ENCODE data around the gene MAMDC4. TPM values are rescaled to one million over a fixed set of nuclear protein-coding genes. Genes with fewer than 3 reads are reported as not detected.
A peak's percentile ranks its signal among the peaks of the same experiment; 100 is the strongest.

MAMDC4 gene
- total and polyA plus RNA-seq, 2 of the 13 experiments (the other 11 are each of a cell fraction or from before 2014, with no cell fraction given), result 6.0 to 6.8 TPM

DNA sequence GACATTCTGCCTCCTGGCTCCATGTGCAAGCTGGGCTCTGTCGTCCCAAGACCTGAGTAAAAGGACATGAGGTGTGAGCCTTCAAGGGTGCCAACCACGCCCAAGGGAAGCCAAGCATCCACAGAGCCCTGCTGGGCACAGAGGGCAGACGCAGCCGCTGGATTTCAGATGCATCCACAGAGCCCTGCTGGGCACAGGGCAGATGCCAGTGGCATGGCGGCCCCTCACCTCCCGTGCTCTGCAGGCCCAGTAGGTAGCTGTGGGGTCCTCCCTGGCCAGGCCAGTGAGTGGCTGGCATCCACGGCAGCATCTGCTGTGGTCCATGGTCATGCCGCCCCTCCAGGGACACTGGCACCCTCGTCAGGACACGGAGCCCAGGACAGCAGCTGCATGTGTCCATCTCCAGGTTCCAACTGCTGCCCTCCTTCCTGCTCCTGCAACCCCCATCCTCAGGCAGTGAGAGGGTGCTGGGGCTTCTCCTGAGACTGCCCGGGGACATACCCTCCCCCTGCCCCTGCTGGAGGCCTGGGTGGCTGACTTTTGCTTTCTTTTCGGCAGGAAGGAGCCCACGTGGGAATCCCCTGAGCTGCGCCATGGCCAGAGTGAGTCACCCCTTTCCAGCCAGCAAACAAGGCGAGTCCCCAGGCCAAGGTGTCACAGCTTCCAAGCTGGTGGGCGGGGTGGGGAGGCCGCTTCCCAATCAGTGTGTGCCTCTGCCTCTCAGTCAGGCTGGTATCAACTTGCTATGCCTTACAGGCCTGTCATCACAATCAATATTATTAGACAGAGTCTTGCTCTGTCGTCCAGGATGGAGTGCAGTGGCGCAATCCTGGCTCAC is 30.2 kb downstream of the MAMDC4 start (continued):
- TF ChIP-seq, protein P1, sequence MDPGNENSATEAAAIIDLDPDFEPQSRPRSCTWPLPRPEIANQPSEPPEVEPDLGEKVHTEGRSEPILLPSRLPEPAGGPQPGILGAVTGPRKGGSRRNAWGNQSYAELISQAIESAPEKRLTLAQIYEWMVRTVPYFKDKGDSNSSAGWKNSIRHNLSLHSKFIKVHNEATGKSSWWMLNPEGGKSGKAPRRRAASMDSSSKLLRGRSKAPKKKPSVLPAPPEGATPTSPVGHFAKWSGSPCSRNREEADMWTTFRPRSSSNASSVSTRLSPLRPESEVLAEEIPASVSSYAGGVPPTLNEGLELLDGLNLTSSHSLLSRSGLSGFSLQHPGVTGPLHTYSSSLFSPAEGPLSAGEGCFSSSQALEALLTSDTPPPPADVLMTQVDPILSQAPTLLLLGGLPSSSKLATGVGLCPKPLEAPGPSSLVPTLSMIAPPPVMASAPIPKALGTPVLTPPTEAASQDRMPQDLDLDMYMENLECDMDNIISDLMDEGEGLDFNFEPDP (CRISPR knock-in tag; conservative IDR thresholded peaks at IDR 0.05), result no peak
- no peak; the same call in none of the 2 replicates for TF ChIP-seq ZNF605 (CRISPR knock-in tag; IDR thresholded peaks at IDR 0.05)
- TF ChIP-seq ZNF34 (CRISPR knock-in tag; IDR thresholded peaks at IDR 0.05; ENCODE audit: borderline replicate concordance), result 0 out of 2 replicates have a peak, but pooled peaks have one; percentile 64
- peak; percentile 37 for TF ChIP-seq ZNF407 (CRISPR knock-in tag; IDR thresholded peaks at IDR 0.05; ENCODE audit: not compliant biosample characterization)
- TF ChIP-seq ZNF674 (CRISPR knock-in tag; IDR thresholded peaks at IDR 0.05; ENCODE audit: low read depth), result no peak
- TF ChIP-seq FOXA3 (CRISPR knock-in tag; IDR thresholded peaks at IDR 0.05), result peak; percentile 85
- no peak for TF ChIP-seq FOXP1 (IDR thresholded peaks at IDR 0.05)
- peak; percentile 73 for TF ChIP-seq FOXP1 (CRISPR knock-in tag; IDR thresholded peaks at IDR 0.05)
- no peak for TF ChIP-seq TOE1 (CRISPR knock-in tag; IDR thresholded peaks at IDR 0.05)
- no peak for TF ChIP-seq ZNF451 (CRISPR knock-in tag; IDR thresholded peaks at IDR 0.05)
- TF ChIP-seq ADNP (CRISPR knock-in tag; IDR thresholded peaks at IDR 0.05), result no peak
- no peak for TF ChIP-seq ZNF841 (CRISPR knock-in tag; IDR thresholded peaks at IDR 0.05; ENCODE audit: borderline replicate concordance)
- TF ChIP-seq ELF4 (CRISPR knock-in tag; IDR thresholded peaks at IDR 0.05; ENCODE audit: borderline replicate concordance), result no peak
- 0 out of 2 replicates have a peak, but pooled peaks have one; percentile 54 for TF ChIP-seq ZBTB38 (CRISPR knock-in tag; IDR thresholded peaks at IDR 0.05)
- TF ChIP-seq JUND (CRISPR knock-in tag; IDR thresholded peaks at IDR 0.05), result peak; percentile 95; the same call in 1 of the 2 replicates
- no peak for TF ChIP-seq ZBTB42 (CRISPR knock-in tag; IDR thresholded peaks at IDR 0.05)
- TF ChIP-seq HDAC1 (CRISPR knock-in tag; IDR thresholded peaks at IDR 0.05), result peak; percentile 98
- TF ChIP-seq ZNF790 (CRISPR knock-in tag; IDR thresholded peaks at IDR 0.05; ENCODE audit: borderline replicate concordance), result 0 out of 2 replicates have a peak, but pooled peaks have one; percentile 26
- TF ChIP-seq KLF13 (CRISPR knock-in tag; IDR thresholded peaks at IDR 0.05), result no peak
- no peak for TF ChIP-seq ZNF652 (CRISPR knock-in tag; IDR thresholded peaks at IDR 0.05; ENCODE audit: borderline replicate concordance, low read depth)
- no peak for TF ChIP-seq ZFP41 (CRISPR knock-in tag; IDR thresholded peaks at IDR 0.05; ENCODE audit: borderline replicate concordance)
